ENCODE results near the gene ABCF3. TPM values are rescaled to one million over a fixed set of nuclear protein-coding genes. Genes with fewer than 3 reads are reported as not detected.
A peak's percentile ranks its signal among the peaks of the same experiment; 100 is the strongest.

The ABCF3 gene
- total RNA-seq, 1 experiment from 2014 or later, result 62.7 TPM

GRCh38 chr3:184230081-184230602 lies 44.1 kb downstream of the ABCF3 start:
- Mint-ChIP-seq H3K9me3 (ENCODE audit: unreplicated experiment) (no peaks in the 10 kb centered on the region), H3K27me3 (ENCODE audit: insufficient read depth, unreplicated experiment) (peaks cover 52% of the 10 kb centered on the region), H3K4me3 (ENCODE audit: unreplicated experiment) (peak overlapping the region; percentile 58), H3K36me3 (ENCODE audit: insufficient read depth, unreplicated experiment) (no peaks in the 10 kb centered on the region), H3K27ac (ENCODE audit: low read depth, unreplicated experiment) (no peak overlapping the region), H3K4me1 (ENCODE audit: insufficient read depth, unreplicated experiment) (peaks cover 12% of the 10 kb centered on the region)
- DNase-seq (ENCODE audit: unreplicated experiment), result no peak
- no peak for TF ChIP-seq CTCF (IDR thresholded peaks at IDR 0.05; ENCODE audit: unreplicated experiment)
- intact Hi-C loops (cut with micrococcal nuclease), result no loop called here
- ChIA-PET CTCF (interaction anchor here (0.6 to 1.2 kb wide), 3 partner anchors 11 to 60 kb away, joined by 3 to 4 read pairs (median 3); no protein-coding TSS in a partner anchor), POLR2A (interaction anchor here (1.0 to 1.3 kb wide), 3 partner anchors 14 to 212 kb away, joined by 3 to 5 read pairs (median 3); no protein-coding TSS in a partner anchor)
- no TSS peak for BruUV-seq (replicated peaks)

DNA sequence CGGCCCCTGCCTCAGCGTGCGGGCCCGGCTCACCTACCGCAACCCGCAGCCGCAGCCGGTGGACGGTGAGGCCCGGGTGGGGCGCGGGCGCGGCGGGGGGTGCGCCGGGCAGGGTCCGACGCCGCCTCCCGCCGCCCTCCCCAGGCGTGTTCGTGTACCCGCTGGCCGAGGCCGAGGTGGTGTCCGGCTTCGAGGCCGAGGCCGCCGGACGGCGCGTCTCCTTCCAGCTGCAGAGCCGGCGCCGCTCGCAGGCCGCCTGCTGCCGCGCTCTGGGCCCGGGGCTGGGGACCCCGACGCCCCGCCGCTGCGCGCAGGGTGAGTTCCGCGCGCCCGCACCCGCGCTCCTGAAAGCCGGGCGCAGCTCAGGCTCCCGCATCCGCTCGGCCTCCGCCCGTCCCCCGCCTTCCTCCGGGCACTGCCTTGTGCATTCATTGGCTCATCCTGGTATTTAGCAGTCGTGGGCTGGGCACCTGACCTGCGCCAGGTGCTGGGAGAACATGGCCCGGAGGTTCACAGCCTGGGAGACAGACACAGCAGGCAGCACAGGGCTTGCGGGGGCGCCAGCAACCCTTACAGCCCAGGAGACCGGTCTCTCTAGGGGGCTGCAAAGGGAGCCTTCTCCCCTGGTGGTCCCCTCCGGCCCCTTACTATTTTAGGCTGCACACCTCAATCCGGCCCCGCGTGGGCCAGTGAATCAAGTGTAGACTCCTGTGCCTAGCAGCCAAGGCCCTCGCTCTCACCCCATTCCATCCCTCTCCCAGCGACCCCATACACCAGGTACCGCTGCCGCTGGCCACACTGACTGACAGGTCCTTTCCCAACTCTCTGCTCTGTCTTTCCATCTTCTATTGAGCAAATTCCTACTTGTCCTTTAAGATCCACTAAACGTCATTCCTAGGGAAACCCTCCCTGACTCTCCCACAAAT lies 44.9 kb downstream of the ABCF3 start:
- Mint-ChIP-seq H3K27me3 (ENCODE audit: insufficient read depth, unreplicated experiment) (peaks cover 45% of the 10 kb centered on the region), H3K4me3 (ENCODE audit: unreplicated experiment) (peak overlapping the region; percentile 11), H3K9me3 (ENCODE audit: unreplicated experiment) (no peaks in the 10 kb centered on the region), H3K27ac (ENCODE audit: low read depth, unreplicated experiment) (no peak overlapping the region), H3K36me3 (ENCODE audit: insufficient read depth, unreplicated experiment) (no peaks in the 10 kb centered on the region), H3K4me1 (ENCODE audit: insufficient read depth, unreplicated experiment) (peaks cover 12% of the 10 kb centered on the region)
- CTCF ChIA-PET, result interaction anchor here (1.0 to 1.2 kb wide), 3 partner anchors 10 to 335 kb away, joined by 3 to 4 read pairs (median 3); no protein-coding TSS in a partner anchor
- TF ChIP-seq CTCF (IDR thresholded peaks at IDR 0.05; ENCODE audit: unreplicated experiment), result no peak
- BruUV-seq (replicated peaks), result no TSS peak
- POLR2A ChIA-PET, result interaction anchor here (0.6 to 1.8 kb wide), 5 partner anchors 10 to 213 kb away, joined by 3 to 6 read pairs (median 3); no protein-coding TSS in a partner anchor
- intact Hi-C loops (cut with micrococcal nuclease), result no loop called here
- DNase-seq (ENCODE audit: unreplicated experiment), result peak; percentile 55

DNA sequence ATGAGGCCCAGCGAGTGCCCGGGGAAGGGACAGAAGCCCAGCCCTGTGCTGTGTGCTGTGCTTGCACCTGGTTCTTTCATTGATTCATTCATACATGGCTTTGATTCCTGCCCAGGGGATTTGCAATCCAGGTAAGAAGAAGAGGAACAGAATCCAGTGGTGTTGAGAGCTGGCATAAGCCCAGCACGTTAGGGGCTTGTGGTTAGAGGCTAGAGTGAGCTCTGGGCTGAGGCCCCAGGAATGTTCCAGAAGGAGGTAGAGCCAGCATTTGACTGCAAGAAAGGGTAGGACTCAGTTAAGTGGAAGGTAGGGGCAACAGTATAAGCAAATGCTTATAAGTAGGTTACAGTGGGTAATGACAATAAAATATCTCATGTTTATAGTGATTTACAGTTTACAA lies 45.7 kb downstream of the ABCF3 start:
- no TSS peak for BruUV-seq (replicated peaks)
- peak overlapping the region; percentile 11 for H3K4me3 Mint-ChIP-seq (ENCODE audit: unreplicated experiment)
- H3K27me3 Mint-ChIP-seq (ENCODE audit: insufficient read depth, unreplicated experiment), result peaks cover 38% of the 10 kb centered on the region
- no peak for TF ChIP-seq CTCF (IDR thresholded peaks at IDR 0.05; ENCODE audit: unreplicated experiment)
- H3K27ac Mint-ChIP-seq (ENCODE audit: low read depth, unreplicated experiment), result no peak overlapping the region
- no peaks in the 10 kb centered on the region for H3K9me3 Mint-ChIP-seq (ENCODE audit: unreplicated experiment)
- intact Hi-C loops (cut with micrococcal nuclease), result no loop called here
- DNase-seq (ENCODE audit: unreplicated experiment), result no peak
- CTCF ChIA-PET, result interaction anchor here (1.0 to 2.3 kb wide), 3 partner anchors 15 to 336 kb away, joined by 3 to 7 read pairs (median 4); partner anchors contain the start of gene EEF1AKMT4
- no peaks in the 10 kb centered on the region for H3K36me3 Mint-ChIP-seq (ENCODE audit: insufficient read depth, unreplicated experiment)
- POLR2A ChIA-PET, result interaction anchor here (0.6 to 1.8 kb wide), 2 partner anchors 9 to 17 kb away, joined by 3 to 6 read pairs; no protein-coding TSS in a partner anchor
- H3K4me1 Mint-ChIP-seq (ENCODE audit: insufficient read depth, unreplicated experiment), result peaks cover 12% of the 10 kb centered on the region

Measured in MCF 10A (cell line).